H1 (cell line): Measurements from ENCODE around the gene UBAP2L. TPM values are rescaled to one million over a fixed set of nuclear protein-coding genes. Genes with fewer than 3 reads are reported as not detected.

Experiments used
- CHD2 ChIP-seq: IDR thresholded peaks from 2 replicates; pipeline ENCODE4 v1.6.1; 2012; ENCODE audit warnings: low read length, improper control_type of control experiment
- GABPA ChIP-seq: IDR thresholded peaks from 2 replicates; pipeline ENCODE4 v1.6.1; 2011; ENCODE audit warnings: mild to moderate bottlenecking, low read length, moderate library complexity, borderline replicate concordance; ENCODE audit not compliant: insufficient read depth
- KDM4A ChIP-seq: IDR thresholded peaks from one replicate; pipeline ENCODE4 v1.7.1; 2012; ENCODE audit warnings: low read depth, mild to moderate bottlenecking, moderate library complexity, low read length, inconsistent platforms; ENCODE audit not compliant: severe bottlenecking
- NANOG ChIP-seq: IDR thresholded peaks from 2 replicates; pipeline ENCODE4 v1.6.1; 2011; ENCODE audit warnings: low read length, low read depth, mild to moderate bottlenecking, inconsistent platforms; ENCODE audit not compliant: insufficient read depth, poor library complexity, severe bottlenecking
- TAF1 ChIP-seq: IDR thresholded peaks from 2 replicates; pipeline ENCODE4 v1.6.1; 2011; ENCODE audit warnings: mild to moderate bottlenecking, low read depth, low read length
- polyA plus RNA-seq, 7 experiments: library from polyadenylated mRNA; depleted of rRNA in 3 of 7; stranded (reverse) in 5 of 7; unstranded in 2 of 7; fragments of >200 nt in 5 of 7; fragments of 200-250 nt in 2 of 7; gene quantifications; 1 replicate in 5 of 7; 2 replicates in 1 of 7; 4 replicates in 1 of 7; pipeline versions ENCODE4 v1.2.1 to v1.2.3, GENCODE V29; 2011 to 2013; ENCODE audit warnings: missing spikeins in 2 of 7, mixed read lengths in 2 of 7
- total RNA-seq: library from RNA; stranded (reverse); fragmentation: NEBNext Ultra II Directional; extraction: Animal tissue kit (Norgen Biotek cat#: 25700); gene quantifications from 2 replicates; pipeline ENCODE4 v1.2.1, GENCODE V29; 2021
- TF ChIP-seq, protein P1 (sequence below): IDR thresholded peaks from 2 replicates; pipeline ENCODE4 v1.6.1; 2012; ENCODE audit warnings: low read length, inconsistent platforms

Gene UBAP2L
- total and polyA plus RNA-seq, 2 of the 8 experiments (the other 6 are each of a cell fraction or from before 2014, with no cell fraction given): 254 to 349 TPM

DNA sequence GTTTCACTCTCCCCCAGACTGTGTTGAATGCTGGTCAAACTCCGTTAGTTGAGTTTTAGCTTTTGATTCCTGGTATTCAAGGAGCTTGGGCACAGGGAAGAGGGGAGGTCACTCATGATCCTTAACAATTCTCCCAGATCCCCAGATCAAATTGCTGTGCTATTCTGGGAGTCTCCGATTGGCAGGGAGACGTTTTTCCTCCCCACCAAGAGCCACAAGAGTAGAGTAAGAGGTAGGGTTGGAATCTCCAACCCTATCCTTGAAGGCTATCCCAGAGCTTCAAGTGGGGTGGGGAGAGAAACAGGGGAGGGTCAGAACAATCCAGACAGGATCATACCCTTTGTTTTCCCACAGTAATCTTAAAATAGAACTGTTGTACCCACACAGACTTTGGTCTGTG, 28.3 kb upstream of the UBAP2L start (continued):
- TF ChIP-seq CHD2 (no peak), TAF1 (no peak), NANOG (no peak), GABPA (no peak), KDM4A (no peak)
- TF ChIP-seq, protein P1, sequence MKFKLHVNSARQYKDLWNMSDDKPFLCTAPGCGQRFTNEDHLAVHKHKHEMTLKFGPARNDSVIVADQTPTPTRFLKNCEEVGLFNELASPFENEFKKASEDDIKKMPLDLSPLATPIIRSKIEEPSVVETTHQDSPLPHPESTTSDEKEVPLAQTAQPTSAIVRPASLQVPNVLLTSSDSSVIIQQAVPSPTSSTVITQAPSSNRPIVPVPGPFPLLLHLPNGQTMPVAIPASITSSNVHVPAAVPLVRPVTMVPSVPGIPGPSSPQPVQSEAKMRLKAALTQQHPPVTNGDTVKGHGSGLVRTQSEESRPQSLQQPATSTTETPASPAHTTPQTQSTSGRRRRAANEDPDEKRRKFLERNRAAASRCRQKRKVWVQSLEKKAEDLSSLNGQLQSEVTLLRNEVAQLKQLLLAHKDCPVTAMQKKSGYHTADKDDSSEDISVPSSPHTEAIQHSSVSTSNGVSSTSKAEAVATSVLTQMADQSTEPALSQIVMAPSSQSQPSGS: no peak
